ENCODE results near the gene SCAMP2. TPM values are rescaled to one million over a fixed set of nuclear protein-coding genes. Genes with fewer than 3 reads are reported as not detected.

SCAMP2 gene
- total RNA-seq, 1 experiment from 2014 or later: 55.8 TPM

- Histone ChIP-seq H3K9ac (ENCODE audit: low read length) (no peak overlapping the region), H3K4me2 (ENCODE audit: low read length) (no peak overlapping the region), H3K36me3 (ENCODE audit: control insufficient read depth in 1 of 2, insufficient read depth in 2 of 2, low read length in 2 of 2) (peaks cover 11 to 35% of the 10 kb centered on the region in 2 experiments; a peak in 3 of 4 replicates), H3K79me2 (ENCODE audit: insufficient read depth, low read length) (peaks cover 19% of the 10 kb centered on the region), H3K9me3 (ENCODE audit: control insufficient read depth in 1 of 2, insufficient read depth in 1 of 2, low read depth in 1 of 2, low read length in 2 of 2) (no peaks in the 10 kb centered on the region), H3K9me2 (ENCODE audit: insufficient read depth) (no peaks in the 10 kb centered on the region), H3K27me3 (ENCODE audit: insufficient read depth, low read length) (no peaks in the 10 kb centered on the region), H3K27ac (ENCODE audit: low read depth, low read length) (no peak overlapping the region), H2AFZ (ENCODE audit: low read depth, low read length, poor library complexity, severe bottlenecking) (no peak overlapping the region), H3K4me3 (replicated peaks in 1 of 2; ENCODE audit: low read depth in 1 of 2, low read length in 2 of 2) (no peak overlapping the region), H4K20me1 (ENCODE audit: insufficient read depth) (no peaks in the 10 kb centered on the region; the same call in 1 of the 2 replicates), H3K4me1 (ENCODE audit: control insufficient read depth in 1 of 2, insufficient read depth in 2 of 2, low read length in 2 of 2) (peaks cover 10 to 17% of the 10 kb centered on the region in 2 experiments; a peak in 2 of 4 replicates)
- no TSS peak for BruUV-seq (replicated peaks)
- ChIA-PET RAD21 (ENCODE audit: low non-redundant PET in 1 of 2, low total read pairs in 2 of 2, uncharacterized antibody in 2 of 2, unreplicated experiment in 2 of 2) (no interaction called here), CTCF (no interaction called here), POLR2A (no interaction called here)
- ATAC-seq (no peak), DNase-seq (ENCODE audit: low read depth, low spot score) (no peak)
- intact Hi-C loops (cut with micrococcal nuclease): no loop called here
- TF ChIP-seq POLR2A (IDR thresholded peaks at IDR 0.05; ENCODE audit: borderline replicate concordance, extremely low read depth, insufficient read depth, insufficient read length) (no peak), ELF1 (IDR thresholded peaks at IDR 0.05; ENCODE audit: borderline replicate concordance, low read depth) (no peak), TCF7L2 (IDR thresholded peaks at IDR 0.05; ENCODE audit: borderline replicate concordance, extremely low read depth, insufficient read depth, insufficient read length) (no peak), FOSL1 (IDR thresholded peaks at IDR 0.05; ENCODE audit: low read depth) (no peak), SRF (IDR thresholded peaks at IDR 0.05; ENCODE audit: low read depth) (no peak), EZH2phosphoT487 (IDR thresholded peaks at IDR 0.05; ENCODE audit: borderline replicate concordance) (no peak), ZBTB33 (IDR thresholded peaks at IDR 0.05; ENCODE audit: extremely low read depth, insufficient replicate concordance, low read length) (no peak), EZH2 (IDR thresholded peaks at IDR 0.05) (no peak), ZNF274 (IDR thresholded peaks at IDR 0.05; ENCODE audit: low read depth, low read length) (no peak), REST (IDR thresholded peaks at IDR 0.05; ENCODE audit: low read depth) (no peak), CEBPB (IDR thresholded peaks at IDR 0.05; ENCODE audit: low read depth) (no peak), CBX3 (IDR thresholded peaks at IDR 0.05; ENCODE audit: low read depth) (no peak), ZFX (IDR thresholded peaks at IDR 0.05) (no peak), JUND (IDR thresholded peaks at IDR 0.05) (no peak), MAX (IDR thresholded peaks at IDR 0.05) (no peak), YY1 (IDR thresholded peaks at IDR 0.05; ENCODE audit: extremely low read depth, insufficient replicate concordance, low read depth, low read length) (no peak)
- TF ChIP-seq, protein P1, sequence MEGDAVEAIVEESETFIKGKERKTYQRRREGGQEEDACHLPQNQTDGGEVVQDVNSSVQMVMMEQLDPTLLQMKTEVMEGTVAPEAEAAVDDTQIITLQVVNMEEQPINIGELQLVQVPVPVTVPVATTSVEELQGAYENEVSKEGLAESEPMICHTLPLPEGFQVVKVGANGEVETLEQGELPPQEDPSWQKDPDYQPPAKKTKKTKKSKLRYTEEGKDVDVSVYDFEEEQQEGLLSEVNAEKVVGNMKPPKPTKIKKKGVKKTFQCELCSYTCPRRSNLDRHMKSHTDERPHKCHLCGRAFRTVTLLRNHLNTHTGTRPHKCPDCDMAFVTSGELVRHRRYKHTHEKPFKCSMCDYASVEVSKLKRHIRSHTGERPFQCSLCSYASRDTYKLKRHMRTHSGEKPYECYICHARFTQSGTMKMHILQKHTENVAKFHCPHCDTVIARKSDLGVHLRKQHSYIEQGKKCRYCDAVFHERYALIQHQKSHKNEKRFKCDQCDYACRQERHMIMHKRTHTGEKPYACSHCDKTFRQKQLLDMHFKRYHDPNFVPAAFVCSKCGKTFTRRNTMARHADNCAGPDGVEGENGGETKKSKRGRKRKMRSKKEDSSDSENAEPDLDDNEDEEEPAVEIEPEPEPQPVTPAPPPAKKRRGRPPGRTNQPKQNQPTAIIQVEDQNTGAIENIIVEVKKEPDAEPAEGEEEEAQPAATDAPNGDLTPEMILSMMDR (IDR thresholded peaks at IDR 0.05 in 2 of 3, conservative IDR thresholded peaks at IDR 0.05 in 1 of 3; ENCODE audit: borderline replicate concordance in 1 of 3, insufficient read depth in 1 of 3, low read depth in 2 of 3, low read length in 2 of 3): no peak
Measured at GRCh38 chr15:74903676-74904075, 30.5 kb upstream of the SCAMP2 start.

All from HCT116 (cell line).